ENCODE measurements around the gene ALDOC.

DNA sequence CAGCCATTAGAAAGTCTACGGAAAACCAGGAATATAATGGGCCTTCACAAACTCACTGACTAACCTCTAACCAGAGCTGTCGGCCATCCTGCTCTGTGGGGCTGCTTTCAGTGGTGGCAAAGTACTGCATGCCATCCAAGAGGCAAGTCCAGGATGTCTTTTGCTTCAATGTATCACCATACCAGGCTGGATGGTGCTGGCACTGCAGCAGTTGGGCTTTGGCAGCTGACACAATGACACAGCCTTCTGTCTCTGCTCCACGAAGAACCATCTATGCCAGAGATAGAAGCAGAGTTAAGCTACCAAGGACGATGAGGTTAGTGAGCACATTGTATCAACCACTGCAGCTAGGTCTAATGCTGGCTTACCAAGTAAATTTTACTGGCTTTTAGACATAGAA is 47.0 kb upstream of the ALDOC start:
- no peak for TF ChIP-seq POLR2A (IDR thresholded peaks at IDR 0.05; ENCODE audit: extremely low read depth, insufficient read length)
- TF ChIP-seq, protein P1, sequence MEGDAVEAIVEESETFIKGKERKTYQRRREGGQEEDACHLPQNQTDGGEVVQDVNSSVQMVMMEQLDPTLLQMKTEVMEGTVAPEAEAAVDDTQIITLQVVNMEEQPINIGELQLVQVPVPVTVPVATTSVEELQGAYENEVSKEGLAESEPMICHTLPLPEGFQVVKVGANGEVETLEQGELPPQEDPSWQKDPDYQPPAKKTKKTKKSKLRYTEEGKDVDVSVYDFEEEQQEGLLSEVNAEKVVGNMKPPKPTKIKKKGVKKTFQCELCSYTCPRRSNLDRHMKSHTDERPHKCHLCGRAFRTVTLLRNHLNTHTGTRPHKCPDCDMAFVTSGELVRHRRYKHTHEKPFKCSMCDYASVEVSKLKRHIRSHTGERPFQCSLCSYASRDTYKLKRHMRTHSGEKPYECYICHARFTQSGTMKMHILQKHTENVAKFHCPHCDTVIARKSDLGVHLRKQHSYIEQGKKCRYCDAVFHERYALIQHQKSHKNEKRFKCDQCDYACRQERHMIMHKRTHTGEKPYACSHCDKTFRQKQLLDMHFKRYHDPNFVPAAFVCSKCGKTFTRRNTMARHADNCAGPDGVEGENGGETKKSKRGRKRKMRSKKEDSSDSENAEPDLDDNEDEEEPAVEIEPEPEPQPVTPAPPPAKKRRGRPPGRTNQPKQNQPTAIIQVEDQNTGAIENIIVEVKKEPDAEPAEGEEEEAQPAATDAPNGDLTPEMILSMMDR (IDR thresholded peaks at IDR 0.05; ENCODE audit: low read depth, low read length): no peak
- no peak for TF ChIP-seq MYC (IDR thresholded peaks at IDR 0.05; ENCODE audit: low read depth, low read length)

All from NB4 (cell line).